GM10248 (cell line): ENCODE data around the gene BMP7.

Source experiments
- CTCF ChIA-PET: fragments of 300-600 bp; sonication (Branson Sonifier 250); formaldehyde crosslinking; extraction: SDS; loops from one replicate; lab custom pipeline; 2021; ENCODE audit warnings: antibody characterized with exemption; lab: Yijun Ruan, JAX
- POLR2A ChIA-PET: fragments of 350-650 bp; sonication (Branson Sonifier 250); formaldehyde crosslinking; extraction: SDS; loops from one replicate; lab custom pipeline; 2020; ENCODE audit warnings: antibody characterized with exemption; lab: Yijun Ruan, JAX
- DNase-seq: peaks from one replicate; pipeline ENCODE4 v3.0.0; 2012; ENCODE audit errors: extremely low spot score
- TF ChIP-seq, protein P1 (sequence below): IDR thresholded peaks from 2 replicates; pipeline ENCODE4 v1.5.1; 2012; ENCODE audit warnings: mild to moderate bottlenecking, low read depth; ENCODE audit errors: extremely low read depth, missing control alignments, control extremely low read depth

Gene BMP7

DNA sequence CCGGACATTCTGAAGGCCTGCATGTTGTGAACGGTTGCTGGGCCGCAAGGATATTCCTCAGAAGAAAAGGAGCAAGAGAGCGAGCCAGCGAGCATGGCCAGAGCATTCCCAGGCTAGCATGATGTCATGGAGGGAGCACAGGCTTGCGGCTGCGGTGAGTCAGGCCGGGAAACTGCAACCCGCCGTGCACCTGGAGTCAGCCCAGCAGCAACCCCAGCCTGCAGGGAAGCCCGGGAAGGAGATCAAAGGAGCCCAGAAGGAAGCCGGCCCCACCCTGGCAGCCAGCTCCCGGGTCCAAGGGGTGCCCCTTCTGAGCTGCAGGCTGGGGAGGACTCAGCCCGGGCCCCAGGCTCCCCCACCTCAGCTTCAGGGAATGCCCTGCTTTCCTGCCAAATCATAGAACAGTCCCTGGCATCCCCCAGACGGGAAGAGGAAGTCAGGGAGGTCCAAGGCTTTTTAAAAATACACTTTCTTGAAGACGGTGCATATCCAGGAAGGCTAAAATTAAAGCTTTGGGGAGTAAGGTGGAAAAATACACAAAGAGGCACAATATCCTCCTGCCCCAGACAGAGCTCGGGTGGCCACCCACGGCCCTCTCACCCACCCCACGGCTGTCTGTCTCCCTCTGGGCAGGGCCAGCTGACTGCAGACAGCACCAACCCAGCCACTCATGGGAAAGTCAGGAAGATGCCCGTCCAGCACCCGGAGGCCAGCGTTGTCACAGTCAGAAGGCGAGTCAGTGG is 53.7 kb downstream of the BMP7 start:
- CTCF ChIA-PET, result interaction anchor here (1.4 to 1.6 kb wide), 2 partner anchors 10 to 12 kb away, joined by 3 to 5 read pairs; no protein-coding TSS in a partner anchor
- TF ChIP-seq, protein P1, sequence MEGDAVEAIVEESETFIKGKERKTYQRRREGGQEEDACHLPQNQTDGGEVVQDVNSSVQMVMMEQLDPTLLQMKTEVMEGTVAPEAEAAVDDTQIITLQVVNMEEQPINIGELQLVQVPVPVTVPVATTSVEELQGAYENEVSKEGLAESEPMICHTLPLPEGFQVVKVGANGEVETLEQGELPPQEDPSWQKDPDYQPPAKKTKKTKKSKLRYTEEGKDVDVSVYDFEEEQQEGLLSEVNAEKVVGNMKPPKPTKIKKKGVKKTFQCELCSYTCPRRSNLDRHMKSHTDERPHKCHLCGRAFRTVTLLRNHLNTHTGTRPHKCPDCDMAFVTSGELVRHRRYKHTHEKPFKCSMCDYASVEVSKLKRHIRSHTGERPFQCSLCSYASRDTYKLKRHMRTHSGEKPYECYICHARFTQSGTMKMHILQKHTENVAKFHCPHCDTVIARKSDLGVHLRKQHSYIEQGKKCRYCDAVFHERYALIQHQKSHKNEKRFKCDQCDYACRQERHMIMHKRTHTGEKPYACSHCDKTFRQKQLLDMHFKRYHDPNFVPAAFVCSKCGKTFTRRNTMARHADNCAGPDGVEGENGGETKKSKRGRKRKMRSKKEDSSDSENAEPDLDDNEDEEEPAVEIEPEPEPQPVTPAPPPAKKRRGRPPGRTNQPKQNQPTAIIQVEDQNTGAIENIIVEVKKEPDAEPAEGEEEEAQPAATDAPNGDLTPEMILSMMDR, result no peak
- no peak for DNase-seq
- POLR2A ChIA-PET, result no interaction called here

DNA sequence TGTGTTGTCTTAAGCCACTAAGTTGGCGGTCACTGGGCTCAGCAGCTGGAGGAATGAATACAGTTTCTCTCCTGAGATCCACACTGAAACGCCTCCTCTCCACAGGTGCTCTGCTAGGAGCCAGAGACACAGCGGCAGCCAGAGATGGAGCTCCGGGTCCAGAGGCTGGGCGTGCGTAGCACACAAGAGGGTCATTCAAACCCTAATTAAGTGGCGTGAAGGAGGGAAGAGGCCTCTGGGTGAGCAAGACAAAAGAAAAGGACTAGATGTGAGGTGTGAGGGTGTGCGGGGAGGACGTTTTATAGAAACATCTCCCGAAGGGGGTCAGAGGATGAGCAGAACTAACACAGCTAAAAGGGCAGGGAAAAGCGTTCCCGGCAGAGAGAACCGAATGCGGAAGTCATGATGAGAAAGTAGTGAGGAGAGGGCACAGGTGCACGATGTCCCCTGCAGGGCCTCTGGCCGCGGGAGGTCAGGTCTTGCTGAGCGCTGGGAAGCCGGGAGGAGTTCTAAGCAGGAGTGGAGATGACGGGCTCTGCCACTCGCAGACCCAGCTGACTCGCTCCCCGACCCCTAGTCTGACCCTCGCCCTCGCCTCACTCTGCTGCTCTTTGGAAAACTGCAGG is 54.4 kb downstream of the BMP7 start:
- DNase-seq, result no peak
- ChIA-PET CTCF (no interaction called here), POLR2A (no interaction called here)
- TF ChIP-seq, protein P1, result no peak

DNA sequence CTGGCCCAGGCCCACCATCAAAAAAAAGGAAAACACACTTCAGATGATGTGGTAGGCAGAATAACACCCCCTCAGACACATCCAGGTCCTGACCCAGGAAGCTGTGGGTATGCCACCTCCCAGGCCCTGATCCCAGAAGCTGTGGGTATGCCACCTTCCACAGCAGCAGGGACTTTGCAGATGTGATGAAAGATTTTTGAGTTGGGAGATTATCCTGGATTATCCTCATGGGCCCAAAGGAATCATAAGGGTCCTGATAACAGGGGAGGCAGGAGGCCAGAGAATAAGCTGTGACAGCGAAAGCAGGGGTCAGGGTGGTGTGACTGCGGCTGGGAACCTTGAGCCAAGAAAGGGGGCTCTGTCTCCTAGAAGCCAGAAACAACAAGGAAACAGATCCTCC is 55.0 kb downstream of the BMP7 start:
- TF ChIP-seq, protein P1, result no peak
- ChIA-PET CTCF (no interaction called here), POLR2A (no interaction called here)
- DNase-seq, result no peak

DNA sequence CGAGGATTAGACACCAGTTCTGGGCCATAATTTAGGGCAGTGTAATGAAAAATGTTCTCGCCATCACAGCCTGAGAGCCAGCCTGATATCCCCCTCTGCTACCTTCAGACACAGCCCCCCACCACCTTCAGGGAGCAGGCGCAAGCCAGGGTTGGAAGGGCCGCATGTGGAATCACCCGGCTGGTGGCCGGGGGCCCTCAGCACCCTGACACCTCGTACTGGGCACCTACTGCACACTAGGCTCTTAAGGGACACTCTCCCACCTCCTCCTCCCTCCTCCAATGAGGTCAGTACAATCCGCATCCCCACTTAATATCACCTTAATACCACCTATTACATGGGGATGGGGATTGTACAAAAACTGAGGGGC is 55.5 kb downstream of the BMP7 start:
- no peak for DNase-seq
- TF ChIP-seq, protein P1, result no peak
- POLR2A ChIA-PET, result no interaction called here
- CTCF ChIA-PET, result no interaction called here

DNA sequence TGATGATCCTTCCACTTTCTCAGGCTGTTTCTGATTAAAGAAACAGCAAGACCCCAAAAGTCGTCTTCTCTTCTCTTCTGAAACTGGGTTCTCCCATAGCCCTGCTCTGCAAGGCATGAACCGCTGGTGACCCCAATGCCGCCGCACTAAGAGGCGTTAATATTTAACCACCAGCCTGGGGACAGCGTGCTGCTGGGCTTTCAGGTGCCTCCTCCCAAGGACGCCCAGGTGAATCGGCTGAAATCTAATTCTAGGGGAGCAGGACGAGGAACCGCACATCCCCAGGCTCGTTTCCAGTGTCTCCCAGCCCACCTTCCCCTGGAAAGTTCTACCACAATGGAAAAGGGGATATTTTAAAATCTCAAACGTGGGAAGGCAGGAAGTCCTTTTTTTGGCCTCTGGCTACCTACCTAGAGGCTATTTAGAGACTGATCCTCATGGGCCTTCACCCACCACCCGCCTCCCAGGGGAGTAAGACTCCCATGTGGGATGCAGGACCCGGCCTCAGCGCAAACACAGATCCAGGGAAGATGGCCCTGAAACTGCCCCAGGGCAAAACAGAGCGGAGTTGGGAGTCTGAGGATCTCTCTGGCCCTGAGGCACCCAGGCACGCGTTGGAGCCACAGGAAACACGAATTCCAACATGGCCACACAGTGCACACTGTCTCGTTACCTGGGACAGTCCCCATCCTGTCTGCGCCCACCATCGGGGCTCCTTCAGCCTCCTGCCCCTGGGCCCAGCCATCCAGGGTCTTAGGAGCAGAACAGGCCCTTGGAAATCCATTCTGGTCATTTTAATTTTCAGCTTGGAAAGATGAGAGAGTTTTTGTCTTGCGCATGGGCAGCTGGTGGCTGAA is 56.2 kb downstream of the BMP7 start:
- no peak for DNase-seq
- POLR2A ChIA-PET, result no interaction called here
- TF ChIP-seq, protein P1, result no peak
- CTCF ChIA-PET, result no interaction called here

DNA sequence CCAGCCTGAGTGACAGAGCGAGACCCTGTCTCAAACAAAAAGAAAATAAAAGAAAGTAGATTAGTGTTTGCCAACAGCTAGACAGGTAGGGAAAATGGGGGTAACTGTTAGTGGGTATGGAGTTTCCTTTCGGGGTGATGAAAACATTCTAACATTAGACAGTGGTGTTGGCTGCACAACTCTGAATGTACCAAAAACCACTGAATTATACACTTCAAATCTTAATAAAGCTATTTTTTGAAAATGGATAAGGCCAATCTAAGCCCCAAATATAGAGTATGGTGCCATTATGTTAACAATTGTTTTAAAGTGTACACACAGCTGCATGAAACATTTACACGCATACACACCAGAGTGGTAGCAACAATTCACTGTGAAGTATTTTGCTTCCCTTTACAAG is 57.0 kb downstream of the BMP7 start:
- DNase-seq, result no peak
- ChIA-PET POLR2A (no interaction called here), CTCF (no interaction called here)
- TF ChIP-seq, protein P1, result no peak
